Keratinocyte (primary cell): Measurements from ENCODE around the gene NELL2. TPM values are rescaled to one million over a fixed set of nuclear protein-coding genes. Genes with fewer than 3 reads are reported as not detected.
"Not testable (repeated sequence)": the region's sequence is repeated elsewhere in the genome, so short reads cannot be mapped to it uniquely, and the experiment has no call there.

Source experiments
- DNase-seq: peaks from one replicate; pipeline ENCODE4 v3.0.0-alpha.2; 2011; ENCODE audit warnings: low read depth, missing footprints, low spot score
- FAIRE-seq: peaks from 2 replicates; lab custom pipeline; 2011; peaks lifted over from hg19 to GRCh38; lab: Jason Lieb, UNC
- H2AFZ ChIP-seq: 2 replicates; pipeline ENCODE4 v1.6.0; 2012; ENCODE audit warnings: low read length, control low read depth, inconsistent platforms; ENCODE audit not compliant: control insufficient read depth
- H3K27ac ChIP-seq: 2 replicates; pipeline ENCODE4 v1.5.1; 2011; ENCODE audit warnings: low read length; ENCODE audit not compliant: control insufficient read depth, insufficient read depth
- H3K27me3 ChIP-seq: 3 replicates; pipeline ENCODE4 v1.6.0; 2011; ENCODE audit warnings: low read length; ENCODE audit not compliant: control insufficient read depth, insufficient read depth; ENCODE audit errors: extremely low read depth
- H3K36me3 ChIP-seq, 2 experiments: 2 replicates in 1 of 2; 3 replicates in 1 of 2; pipeline ENCODE4 v1.5.1; 2011; ENCODE audit warnings: low read length in 2 of 2, mild to moderate bottlenecking in 1 of 2; ENCODE audit not compliant: control insufficient read depth in 2 of 2, insufficient read depth in 2 of 2; ENCODE audit errors: extremely low read depth in 1 of 2
- H3K4me1 ChIP-seq: 3 replicates; pipeline ENCODE4 v1.5.1; 2011; ENCODE audit warnings: low read length; ENCODE audit not compliant: control insufficient read depth, insufficient read depth; ENCODE audit errors: extremely low read depth
- H3K4me2 ChIP-seq: 3 replicates; pipeline ENCODE4 v1.6.0; 2011; ENCODE audit warnings: low read depth, low read length; ENCODE audit not compliant: control insufficient read depth, insufficient read depth; ENCODE audit errors: extremely low read depth
- H3K4me3 ChIP-seq, 3 experiments: fragments of 200-600 bp in 1 of 3; sonication (generic) in 1 of 3; 2 replicates in 2 of 3; 3 replicates in 1 of 3; pipeline ENCODE4 v1.5.1; 2011 to 2016; ENCODE audit warnings: low read length in 3 of 3, mild to moderate bottlenecking in 3 of 3, control low read depth in 2 of 3, inconsistent platforms in 1 of 3, low read depth in 1 of 3, mixed read lengths in 1 of 3, mixed run types in 1 of 3, moderate library complexity in 1 of 3; ENCODE audit not compliant: control insufficient read depth in 2 of 3, insufficient read depth in 2 of 3; ENCODE audit errors: extremely low read depth in 1 of 3
- H3K79me2 ChIP-seq: 2 replicates; pipeline ENCODE4 v1.6.0; 2012; ENCODE audit warnings: low read length; ENCODE audit not compliant: control insufficient read depth, insufficient read depth
- H3K9ac ChIP-seq: 3 replicates; pipeline ENCODE4 v1.6.0; 2011; ENCODE audit warnings: low read length; ENCODE audit not compliant: control insufficient read depth, insufficient read depth; ENCODE audit errors: extremely low read depth
- H3K9me1 ChIP-seq: 3 replicates; pipeline ENCODE4 v1.6.0; 2011; ENCODE audit warnings: low read length; ENCODE audit not compliant: control insufficient read depth, insufficient read depth; ENCODE audit errors: extremely low read depth
- H3K9me3 ChIP-seq: 2 replicates; pipeline ENCODE4 v1.5.1; 2012; ENCODE audit warnings: low read depth, low read length; ENCODE audit not compliant: control insufficient read depth
- H4K20me1 ChIP-seq: 3 replicates; pipeline ENCODE4 v1.6.0; 2011; ENCODE audit warnings: low read length; ENCODE audit not compliant: control insufficient read depth, insufficient read depth; ENCODE audit errors: extremely low read depth
- EZH2 ChIP-seq: IDR thresholded peaks from one replicate; pipeline ENCODE4 v1.6.1; 2012; ENCODE audit warnings: inconsistent platforms, mild to moderate bottlenecking, low read length, moderate library complexity
- dilution Hi-C: fragments of 300-500 bp; cut with MboI; formaldehyde crosslinking; loops from one replicate; pipeline ENCODE4 v1.7.0; 2020; ENCODE audit warnings: low sequenced_read_pairs; ENCODE audit not compliant: extremely low pct_ligation_motif_present
- polyA plus RNA-seq, 5 experiments: library from polyadenylated mRNA; depleted of rRNA in 3 of 5; stranded (reverse) in 3 of 5; stranded (forward) in 1 of 5; unstranded in 1 of 5; fragments of >200 nt; gene quantifications; 1 replicate in 1 of 5; 2 replicates in 3 of 5; 3 replicates in 1 of 5; pipeline versions ENCODE4 v1.2.1 to v1.2.3, GENCODE V29; 2011 to 2012; ENCODE audit warnings: missing spikeins in 2 of 5, low read depth in 1 of 5, low replicate concordance in 1 of 5
- TF ChIP-seq, protein P1 (sequence below), 3 experiments: IDR thresholded peaks in 1 of 3; conservative IDR thresholded peaks in 1 of 3; optimal IDR thresholded peaks in 1 of 3; 2 replicates in 2 of 3; 3 replicates in 1 of 3; pipeline versions ENCODE3 to v1.5.1; 2011; ENCODE audit warnings: low read length in 3 of 3, mild to moderate bottlenecking in 3 of 3, moderate library complexity in 2 of 3, control low read depth in 1 of 3, inconsistent platforms in 1 of 3; ENCODE audit not compliant: insufficient read depth in 2 of 3; ENCODE audit errors: extremely low read depth in 1 of 3

Gene NELL2
- polyA plus RNA-seq, 1 donor (not counting 4 experiments of a cell fraction or from before 2014, with no cell fraction given), result 0.58 TPM

DNA sequence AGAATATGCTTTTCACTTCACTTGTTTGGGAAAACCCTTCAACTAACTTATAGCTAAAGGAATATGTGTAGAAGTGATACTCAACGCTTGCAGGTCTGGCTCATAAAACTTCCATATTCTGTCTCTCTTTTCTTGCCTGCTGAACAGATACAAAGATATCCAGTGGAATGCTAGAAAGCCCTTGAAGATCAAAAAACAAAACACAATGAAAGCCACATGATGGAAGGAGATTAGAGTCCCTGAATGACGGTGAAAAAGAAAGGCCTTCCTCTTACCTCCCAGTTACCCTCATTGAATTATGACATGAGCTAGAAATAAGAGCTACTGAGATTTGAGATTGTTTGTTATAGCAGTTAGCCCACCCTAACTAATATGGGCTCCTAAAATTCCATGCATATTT lies 28.2 kb upstream of the NELL2 start:
- DNase-seq (no peak), FAIRE-seq (no peak)
- Histone ChIP-seq H3K79me2 (no peaks in the 10 kb centered on the region), H3K4me1 (no peaks in the 10 kb centered on the region), H3K4me3 (no peak overlapping the region), H3K36me3 (no peaks in the 10 kb centered on the region), H3K4me2 (no peak overlapping the region), H3K27me3 (no peaks in the 10 kb centered on the region), H3K27ac (no peak overlapping the region), H3K9me1 (no peaks in the 10 kb centered on the region), H3K9ac (no peak overlapping the region), H2AFZ (no peak overlapping the region), H3K9me3 (no peaks in the 10 kb centered on the region), H4K20me1 (no peaks in the 10 kb centered on the region)
- dilution Hi-C loops, result no loop called here
- TF ChIP-seq, protein P1, sequence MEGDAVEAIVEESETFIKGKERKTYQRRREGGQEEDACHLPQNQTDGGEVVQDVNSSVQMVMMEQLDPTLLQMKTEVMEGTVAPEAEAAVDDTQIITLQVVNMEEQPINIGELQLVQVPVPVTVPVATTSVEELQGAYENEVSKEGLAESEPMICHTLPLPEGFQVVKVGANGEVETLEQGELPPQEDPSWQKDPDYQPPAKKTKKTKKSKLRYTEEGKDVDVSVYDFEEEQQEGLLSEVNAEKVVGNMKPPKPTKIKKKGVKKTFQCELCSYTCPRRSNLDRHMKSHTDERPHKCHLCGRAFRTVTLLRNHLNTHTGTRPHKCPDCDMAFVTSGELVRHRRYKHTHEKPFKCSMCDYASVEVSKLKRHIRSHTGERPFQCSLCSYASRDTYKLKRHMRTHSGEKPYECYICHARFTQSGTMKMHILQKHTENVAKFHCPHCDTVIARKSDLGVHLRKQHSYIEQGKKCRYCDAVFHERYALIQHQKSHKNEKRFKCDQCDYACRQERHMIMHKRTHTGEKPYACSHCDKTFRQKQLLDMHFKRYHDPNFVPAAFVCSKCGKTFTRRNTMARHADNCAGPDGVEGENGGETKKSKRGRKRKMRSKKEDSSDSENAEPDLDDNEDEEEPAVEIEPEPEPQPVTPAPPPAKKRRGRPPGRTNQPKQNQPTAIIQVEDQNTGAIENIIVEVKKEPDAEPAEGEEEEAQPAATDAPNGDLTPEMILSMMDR (optimal IDR thresholded peaks at IDR 0.05 in 1 of 3, IDR thresholded peaks at IDR 0.05 in 1 of 3, conservative IDR thresholded peaks at IDR 0.05 in 1 of 3; ENCODE audit: extremely low read depth in 1 of 3, insufficient read depth in 2 of 3, low read length in 3 of 3), result no peak
- TF ChIP-seq EZH2, result no peak

DNA sequence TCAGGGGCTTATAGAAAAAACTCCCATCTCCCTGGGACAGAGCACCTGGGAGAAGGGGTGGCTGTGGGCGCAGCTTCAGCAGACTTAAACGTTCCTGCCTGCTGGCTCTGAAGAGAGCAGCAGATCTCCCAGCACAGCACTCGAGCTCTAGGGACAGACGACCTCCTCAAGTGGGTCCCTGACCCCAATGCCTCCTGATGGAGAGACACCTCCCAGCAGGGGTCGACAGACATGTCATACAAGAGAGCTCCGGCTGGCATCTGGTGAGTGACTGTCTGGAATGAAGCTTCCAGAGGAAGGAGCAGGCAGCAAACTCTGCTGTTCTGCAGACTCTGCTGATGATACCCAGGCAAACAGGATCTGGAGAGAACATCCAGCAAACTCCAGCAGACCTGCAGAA lies 22.0 kb upstream of the NELL2 start:
- dilution Hi-C loops, H4K20me1 ChIP-seq, H2AFZ ChIP-seq, DNase-seq, FAIRE-seq, H3K4me1 ChIP-seq, H3K9me3 ChIP-seq, H3K27ac ChIP-seq, H3K79me2 ChIP-seq, H3K36me3 ChIP-seq, H3K4me3 ChIP-seq, H3K27me3 ChIP-seq, H3K4me2 ChIP-seq, H3K9me1 ChIP-seq, H3K9ac ChIP-seq: not testable (repeated sequence)

DNA sequence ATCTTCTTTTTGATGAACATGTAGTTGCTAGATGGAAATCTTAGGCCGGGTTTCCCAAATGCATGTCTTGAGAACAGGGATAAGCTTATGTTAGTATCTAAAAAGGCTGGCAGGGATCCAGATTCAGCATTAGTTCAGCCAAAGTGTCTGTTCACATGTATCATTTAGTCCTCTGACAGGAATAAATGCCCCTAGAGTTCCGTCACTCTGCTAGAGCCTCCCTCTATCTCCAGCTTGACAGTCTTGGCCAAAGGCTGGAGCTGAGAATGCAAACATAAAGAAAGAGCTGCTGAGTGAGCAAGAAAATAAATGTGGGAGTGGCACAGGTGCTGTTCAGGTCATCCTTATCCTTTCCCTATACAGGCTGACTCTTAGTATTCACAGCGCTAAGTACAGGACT lies 13.8 kb upstream of the NELL2 start:
- Histone ChIP-seq H3K4me2 (no peak overlapping the region), H3K4me1 (no peaks in the 10 kb centered on the region), H3K27me3 (no peaks in the 10 kb centered on the region), H3K9ac (no peak overlapping the region), H3K79me2 (no peaks in the 10 kb centered on the region), H4K20me1 (no peaks in the 10 kb centered on the region), H3K9me3 (no peaks in the 10 kb centered on the region), H3K4me3 (no peak overlapping the region), H3K27ac (no peak overlapping the region), H2AFZ (no peak overlapping the region), H3K9me1 (no peaks in the 10 kb centered on the region), H3K36me3 (no peaks in the 10 kb centered on the region)
- dilution Hi-C loops, result no loop called here
- DNase-seq (no peak), FAIRE-seq (no peak)
- TF ChIP-seq, protein P1 (optimal IDR thresholded peaks at IDR 0.05 in 1 of 3, IDR thresholded peaks at IDR 0.05 in 1 of 3, conservative IDR thresholded peaks at IDR 0.05 in 1 of 3; ENCODE audit: extremely low read depth in 1 of 3, insufficient read depth in 2 of 3, low read length in 3 of 3), result no peak
- no peak for TF ChIP-seq EZH2
